DMS79 (cell line): ENCODE data around the gene RGS7BP.

ENCODE experiments used
- DNase-seq: peaks from one replicate; lab custom pipeline; 2025; lab: John Stamatoyannopoulos, UW

Gene RGS7BP

DNA sequence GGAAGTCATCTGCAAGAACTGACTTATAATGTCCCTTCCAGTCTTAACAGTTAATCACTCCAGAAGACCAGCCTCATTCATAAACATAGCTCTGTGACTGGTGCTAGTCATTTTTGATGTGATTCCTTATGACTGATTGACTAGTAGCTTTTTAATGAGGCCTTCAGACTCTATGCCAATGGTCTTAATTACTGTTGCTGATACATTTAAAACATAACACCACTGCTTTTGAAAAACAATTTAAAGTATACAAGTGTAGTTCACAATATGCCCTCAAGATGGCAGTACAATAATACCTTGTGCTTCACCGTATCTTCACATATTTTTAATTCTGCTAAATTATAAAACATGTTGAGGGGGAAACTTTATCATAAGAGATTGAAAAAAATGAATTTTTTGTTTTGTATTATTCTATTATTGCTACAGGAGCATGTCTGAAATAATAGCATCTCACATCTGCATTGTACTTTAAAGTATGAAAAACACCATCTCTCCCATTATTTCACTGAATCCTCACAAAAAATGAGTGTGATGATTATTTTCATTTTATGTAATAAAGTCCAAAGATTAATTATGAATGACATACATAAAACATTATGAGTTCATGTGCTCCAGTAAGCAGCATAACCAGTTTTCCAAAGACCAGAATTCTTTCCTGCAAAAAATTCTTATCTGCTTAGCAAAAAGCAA is 129.3 kb downstream of the RGS7BP start:
- DNase-seq = no peak

DNA sequence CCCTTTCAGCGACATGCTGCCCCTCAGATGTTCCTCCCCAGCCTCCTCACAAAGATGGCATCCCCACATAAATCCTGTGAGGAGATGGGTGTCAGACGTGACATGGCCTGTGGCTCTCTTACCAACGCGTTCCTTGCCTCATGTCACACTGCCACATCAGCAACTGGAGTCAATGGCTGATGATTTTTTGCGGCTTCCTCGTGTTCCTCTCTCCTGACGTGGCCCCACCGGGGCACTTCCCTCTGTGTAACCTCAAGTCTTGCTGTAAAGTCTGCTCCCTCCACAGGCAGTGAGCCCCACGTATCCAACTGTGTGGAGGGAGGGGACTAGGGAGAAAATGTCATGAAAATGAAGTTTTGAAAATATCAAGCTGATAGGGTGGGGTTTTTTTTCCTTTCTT is 131.3 kb downstream of the RGS7BP start:
- DNase-seq = no peak

DNA sequence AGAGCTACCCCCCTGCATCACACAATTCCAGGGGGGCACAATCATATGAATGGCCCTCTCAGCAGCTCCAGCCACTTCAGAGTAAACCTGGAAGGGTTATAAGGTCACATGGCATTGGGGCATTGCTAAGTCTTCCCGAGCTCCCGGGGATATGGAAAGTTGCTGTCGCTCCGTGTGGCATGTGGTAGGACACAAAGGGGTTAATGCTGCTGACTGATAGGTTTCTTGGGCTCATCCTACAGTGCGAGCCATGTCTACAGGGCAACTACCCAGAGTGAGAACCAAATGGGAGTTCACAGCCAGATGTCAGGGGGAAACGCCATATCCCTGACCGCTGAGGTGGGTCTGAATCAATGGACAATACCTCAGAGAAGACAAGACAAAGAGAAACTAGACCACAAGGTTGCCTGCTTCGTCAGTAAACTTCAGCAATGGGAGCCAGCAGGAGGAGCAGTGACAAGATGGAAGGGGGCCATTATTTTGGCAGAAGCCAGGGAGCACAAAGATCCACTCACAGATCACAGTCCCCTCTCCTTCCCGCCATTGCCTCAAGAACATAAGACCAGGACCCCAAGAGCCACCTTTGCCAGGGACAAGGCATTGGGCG is 132.1 kb downstream of the RGS7BP start:
- DNase-seq = no peak

DNA sequence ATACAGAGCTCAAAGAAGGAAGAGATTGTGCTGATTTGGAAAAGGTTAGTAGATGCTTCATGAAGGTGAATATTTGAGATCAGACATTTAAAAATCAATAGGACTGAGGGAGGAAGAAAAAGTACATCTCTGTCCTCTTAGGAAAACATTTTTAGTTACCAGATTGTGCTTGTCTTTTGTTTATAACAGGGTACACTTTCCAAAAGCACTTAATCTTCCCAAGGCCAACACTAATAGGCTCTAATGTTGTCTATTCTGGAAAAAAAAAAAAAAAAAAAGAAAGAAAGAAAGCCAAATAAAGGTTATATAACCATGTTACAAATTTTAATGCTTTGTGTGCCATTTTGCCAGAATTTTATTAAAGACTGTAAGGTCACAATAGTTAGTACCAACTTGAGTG is 139.0 kb downstream of the RGS7BP start:
- no peak for DNase-seq

DNA sequence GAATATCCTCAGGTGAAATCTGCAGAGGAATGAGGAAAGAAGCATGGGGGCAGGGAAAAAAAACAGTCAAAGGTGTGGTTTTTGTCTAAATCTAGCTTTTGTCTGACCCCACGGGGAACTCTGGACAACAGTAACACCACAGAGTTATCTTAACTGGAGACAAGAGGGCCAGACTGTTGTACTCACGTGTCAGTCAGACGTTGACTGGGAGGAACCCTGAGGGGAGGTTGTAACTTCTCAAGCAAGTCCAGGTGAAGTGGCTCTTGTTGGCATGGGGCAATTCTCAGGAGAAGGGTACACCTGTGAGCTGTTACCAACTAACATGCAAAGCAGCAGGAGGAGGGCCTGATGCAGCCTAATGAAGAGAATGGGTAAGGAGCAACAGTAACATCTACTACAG is 140.4 kb downstream of the RGS7BP start:
- DNase-seq = no peak

DNA sequence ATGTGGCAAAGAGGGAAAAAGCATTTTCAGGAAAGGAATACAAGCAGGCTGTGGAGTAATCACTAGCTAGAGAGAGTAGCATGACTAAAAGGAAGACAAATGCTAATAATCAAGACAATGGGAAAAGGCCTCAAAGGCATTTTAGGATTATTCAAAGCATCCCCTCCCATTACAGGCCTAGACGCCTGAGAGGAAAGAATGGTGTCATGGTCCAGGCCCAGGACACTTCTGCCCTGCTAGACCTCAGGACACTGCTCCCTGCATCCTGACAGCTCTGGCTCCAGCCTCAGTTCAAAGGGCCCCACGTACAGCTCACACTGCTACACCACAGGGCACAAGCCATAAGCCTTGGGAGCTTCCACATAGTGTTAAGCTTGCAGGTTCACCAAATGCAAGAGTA is 143.7 kb downstream of the RGS7BP start:
- DNase-seq = no peak

DNA sequence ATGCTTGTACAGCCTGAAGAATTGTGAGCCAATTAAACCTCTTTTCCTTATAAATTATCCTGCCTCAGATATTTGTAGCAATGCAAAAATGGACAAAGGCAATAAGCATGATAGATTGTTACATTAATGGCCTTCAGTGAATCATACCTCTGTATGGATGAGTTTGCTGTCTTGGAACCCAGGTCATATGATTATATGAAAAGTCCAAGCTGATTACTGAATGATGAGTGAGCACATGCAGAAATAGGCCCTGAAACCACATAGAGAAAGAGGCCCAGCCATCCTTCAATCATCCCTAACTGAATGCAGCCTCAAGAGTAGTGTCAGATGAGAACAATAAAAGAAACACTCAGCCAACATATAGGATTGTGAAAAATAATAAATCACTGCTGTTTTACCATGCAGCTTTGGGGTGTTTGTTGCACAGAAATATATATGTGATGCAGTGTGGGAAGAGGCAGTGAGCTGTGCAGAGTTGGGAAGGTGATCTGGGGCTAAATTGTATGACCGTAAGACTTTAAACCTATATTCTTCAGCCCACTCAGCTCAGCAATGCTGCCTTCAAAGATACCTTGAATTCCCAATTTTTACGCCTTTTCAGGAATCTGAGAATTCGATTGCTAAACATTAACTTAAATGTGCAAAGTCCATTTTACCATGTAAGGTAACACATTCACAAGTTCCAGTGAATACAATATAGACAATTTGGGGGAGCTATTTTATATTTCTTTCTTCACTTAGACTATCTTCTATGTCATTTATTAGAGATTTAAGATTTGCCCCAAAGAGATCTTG is 148.1 kb downstream of the RGS7BP start:
- DNase-seq = no peak

DNA sequence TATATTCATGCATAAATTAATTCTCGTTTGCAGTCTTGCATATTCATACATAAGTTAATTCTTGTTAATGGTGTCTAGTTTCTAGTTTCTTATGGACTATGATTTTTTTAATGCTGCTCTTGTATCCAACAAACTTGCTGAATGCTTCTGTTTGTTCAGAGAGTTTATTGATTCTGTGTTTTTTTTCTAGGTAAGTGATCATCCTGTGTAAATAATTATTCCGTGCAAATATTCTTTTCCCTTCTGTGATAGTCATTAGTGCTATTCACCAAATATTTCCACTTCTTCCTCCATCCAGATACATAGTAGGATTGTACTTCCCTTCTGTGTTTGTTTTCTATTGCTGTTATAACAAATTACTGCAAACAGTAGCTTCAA is 148.7 kb downstream of the RGS7BP start:
- DNase-seq = no peak

DNA sequence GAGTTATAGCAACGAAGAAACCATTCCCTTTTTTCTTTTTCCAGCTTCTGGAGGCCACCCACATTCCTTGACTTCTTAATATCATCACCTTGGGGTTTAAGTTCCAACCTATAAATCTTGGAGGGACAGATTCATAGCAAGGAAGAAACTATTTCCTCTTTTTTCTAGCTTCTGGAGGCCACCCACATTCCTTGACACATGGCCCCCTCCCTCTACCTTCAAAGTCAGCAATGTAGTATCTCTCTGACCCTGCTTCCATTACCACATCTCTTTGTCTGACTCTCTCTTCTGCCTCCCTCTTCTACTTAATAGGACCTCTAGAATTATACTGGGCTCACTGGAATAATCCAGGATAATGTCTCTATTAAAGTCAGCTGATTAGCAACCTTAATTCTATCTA is 149.8 kb downstream of the RGS7BP start:
- DNase-seq = no peak

DNA sequence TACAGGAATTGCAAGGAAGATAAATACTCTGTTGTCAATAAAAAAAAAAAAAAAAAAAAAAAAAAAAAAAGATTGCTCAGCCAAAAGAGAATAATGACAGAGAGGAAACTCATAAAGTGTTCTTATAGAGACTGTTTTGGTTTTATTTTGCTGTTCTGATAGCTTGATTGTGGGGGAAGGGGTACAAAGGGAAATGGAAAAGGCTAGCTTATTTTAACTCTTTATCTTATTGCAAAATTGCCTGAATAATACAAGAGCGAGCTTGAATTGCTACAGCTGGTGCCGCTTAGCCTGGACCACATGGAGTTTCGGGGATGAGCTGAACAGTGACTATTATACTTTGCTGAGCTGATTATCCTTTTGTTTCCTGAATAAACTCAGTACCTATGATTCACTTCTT is 153.5 kb downstream of the RGS7BP start:
- DNase-seq = no peak
